Cardiac ventricle fibroblast (primary cell): ENCODE data around the gene RPS25. TPM values are rescaled to one million over a fixed set of nuclear protein-coding genes. Genes with fewer than 3 reads are reported as not detected.

Experiments used
- total RNA-seq: library from RNA; depleted of rRNA; stranded (reverse); fragments of >200 nt; gene quantifications from 2 replicates; pipeline ENCODE4 v1.2.3, GENCODE V29; 2015

The RPS25 gene
- total RNA-seq, result 2,131 and 3,333 TPM in 2 replicates

DNA sequence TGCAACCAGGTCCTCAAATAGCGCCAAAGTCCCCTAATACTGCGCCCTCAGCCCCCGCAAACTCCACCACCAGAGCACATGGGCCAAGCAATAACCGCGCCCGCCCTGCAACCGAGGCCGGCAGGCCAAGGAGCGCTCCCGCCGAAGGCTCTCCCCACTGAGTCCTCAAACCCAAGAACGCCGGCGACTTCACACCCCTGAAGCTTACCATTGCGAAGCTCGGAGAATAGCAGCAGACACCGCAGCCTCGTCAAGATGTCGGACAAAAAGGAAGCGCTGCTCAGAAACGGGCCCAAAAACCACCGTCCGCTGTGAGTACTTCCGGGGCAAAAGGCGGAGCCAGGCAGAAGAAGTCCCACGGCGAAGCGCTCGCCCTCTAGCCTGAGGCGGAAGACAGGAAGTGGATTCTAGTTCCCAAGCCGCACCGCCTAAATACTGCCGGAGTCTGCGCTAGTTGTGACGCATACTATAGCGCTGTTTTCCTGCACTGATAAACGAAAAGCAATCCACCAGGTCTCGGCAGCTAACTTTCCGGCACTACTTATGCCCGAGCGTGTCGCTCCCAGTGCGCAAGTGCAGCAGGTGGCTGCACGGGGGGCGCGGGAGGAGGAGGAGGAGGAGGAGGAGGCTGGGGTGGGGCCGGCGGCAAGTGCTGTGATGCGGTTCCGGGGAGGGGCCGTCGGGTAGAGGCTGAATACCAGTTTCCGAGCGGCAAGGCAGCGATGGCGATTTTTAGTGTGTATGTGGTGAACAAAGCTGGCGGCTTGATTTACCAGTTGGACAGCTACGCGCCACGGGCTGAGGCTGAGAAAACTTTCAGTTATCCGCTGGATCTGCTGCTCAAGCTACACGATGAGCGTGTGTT lies at the start of gene RPS25, which contains the start of gene TRAPPC4:
Gene RPS25, minus strand, starts transcription at position 270 of the 865 bp plus-strand sequence. Its CDS starts 59 bp downstream, at position 211.
Gene TRAPPC4, plus strand, starts transcription at position 693 of the 865 bp plus-strand sequence. Its CDS starts 30 bp downstream, at position 723.

DNA sequence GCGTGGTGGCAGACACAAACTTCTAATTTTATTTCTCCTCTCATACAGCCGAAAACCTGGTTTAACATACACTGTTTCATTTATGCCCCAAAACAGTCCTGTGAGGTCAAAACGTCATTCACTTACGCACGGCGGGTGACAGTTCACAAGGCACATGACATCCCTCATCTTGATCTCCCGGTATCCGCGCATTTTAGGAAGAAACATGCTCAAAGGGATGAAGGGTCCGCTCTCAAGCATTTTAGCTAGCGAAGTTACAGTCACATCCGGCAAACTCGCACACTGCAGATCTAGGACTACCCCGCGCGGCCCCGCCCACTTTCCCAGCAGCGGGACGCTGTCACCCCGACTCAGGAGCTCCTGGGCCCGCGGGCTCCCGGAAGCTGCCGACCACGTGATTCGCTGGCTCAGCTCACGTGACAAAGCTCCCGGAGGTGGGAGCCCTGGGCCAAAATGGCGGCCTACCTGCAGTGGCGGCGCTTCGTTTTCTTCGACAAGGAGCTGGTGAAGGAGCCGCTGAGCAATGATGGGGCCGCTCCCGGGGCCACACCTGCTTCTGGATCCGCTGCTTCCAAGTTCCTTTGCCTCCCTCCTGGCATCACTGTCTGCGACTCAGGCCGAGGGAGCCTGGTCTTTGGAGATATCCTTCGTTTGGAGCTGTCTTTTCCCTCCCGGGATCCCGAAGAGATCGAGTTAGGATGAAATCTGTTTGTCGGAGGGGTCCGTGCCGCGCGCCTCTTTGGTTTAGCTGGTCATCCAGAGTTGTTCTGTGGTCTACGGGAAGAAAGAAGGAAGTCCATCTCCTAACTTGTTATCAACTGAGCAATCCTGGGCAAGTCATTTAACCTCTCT lies 49.5 kb upstream of the RPS25 start, which contains the start of gene VPS11:
Gene VPS11, plus strand, starts transcription at position 448 of the 852 bp plus-strand sequence. Its CDS starts 6 bp downstream, at position 454.

DNA sequence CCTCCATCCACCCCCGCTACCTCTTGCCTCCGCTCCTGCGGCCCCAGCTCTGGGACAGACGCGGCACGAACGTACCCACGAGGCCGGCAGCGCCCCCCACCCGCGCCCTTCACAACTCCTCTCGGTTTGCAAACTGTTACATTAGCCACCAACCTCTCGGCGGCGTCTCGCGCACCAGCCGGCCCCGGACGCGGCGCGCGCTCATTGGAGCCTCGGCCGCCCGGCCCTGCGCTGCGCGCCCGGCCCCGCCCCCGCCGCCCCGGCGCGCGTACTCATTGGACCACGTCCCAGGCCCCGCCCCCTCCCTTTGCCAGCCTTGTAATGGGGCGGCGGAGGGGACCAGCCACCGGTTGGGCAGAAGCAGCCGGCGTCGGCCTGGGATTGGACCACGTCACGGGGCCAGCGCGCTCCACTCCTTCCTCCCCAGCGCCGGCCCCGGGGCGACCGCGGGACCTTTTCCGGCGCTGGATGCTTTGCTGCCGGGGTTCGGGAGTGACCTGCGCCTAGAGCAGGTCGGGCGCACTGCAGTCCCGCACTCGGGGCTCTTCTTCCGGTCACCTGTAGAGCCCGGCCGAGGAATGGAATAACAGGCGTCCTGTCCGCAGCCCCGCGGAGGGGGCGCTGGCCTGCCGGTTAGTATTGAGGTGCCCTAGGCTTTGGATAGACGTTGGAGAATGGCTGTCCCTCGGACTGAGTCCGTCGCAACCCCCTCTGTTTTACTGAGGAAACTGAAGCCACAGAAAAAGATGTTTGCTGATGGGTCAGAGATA lies 39.0 kb upstream of the RPS25 start, which contains the start of gene HYOU1:
Gene HYOU1, minus strand, starts transcription at position 206 of the 770 bp plus-strand sequence. CDS start 1,045 bp downstream, outside the sequence.

DNA sequence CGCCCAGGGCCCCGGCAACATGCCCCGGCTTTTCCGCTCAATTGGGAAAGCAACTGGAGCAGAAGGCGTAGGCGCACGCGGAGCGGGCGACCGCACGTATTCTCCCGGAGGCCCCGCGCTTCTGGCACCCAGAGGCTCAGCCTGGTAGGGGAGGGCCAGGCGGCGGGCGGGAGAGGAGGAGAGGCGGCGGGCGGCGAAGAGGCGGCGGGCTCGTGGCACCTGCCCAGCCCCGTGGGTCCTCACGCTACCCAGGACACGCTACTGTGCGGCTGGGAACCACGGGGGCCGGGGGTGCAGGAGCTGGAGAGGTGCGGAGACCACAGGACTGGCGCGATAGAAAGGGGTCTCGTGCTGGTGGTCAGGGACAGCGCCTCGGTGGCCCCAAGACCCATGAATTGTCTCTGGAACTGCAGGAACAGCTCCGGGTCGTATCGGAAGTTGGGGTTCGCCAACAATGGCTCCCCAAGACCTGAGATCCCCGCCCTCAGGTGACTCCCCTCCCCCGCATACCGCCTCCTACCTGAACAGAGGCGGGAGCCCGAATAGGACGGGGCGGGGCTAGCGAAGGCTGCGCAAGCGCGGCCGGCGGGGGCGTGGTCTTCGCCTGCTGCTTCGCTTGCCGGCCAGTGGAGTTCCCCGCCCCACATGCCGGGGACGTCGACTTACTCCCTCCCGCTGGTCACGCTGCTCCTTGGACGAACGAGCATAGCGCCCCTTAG lies 12.3 kb upstream of the RPS25 start, which contains the start of gene SLC37A4:
Gene SLC37A4, minus strand, starts transcription at position 549 of the 719 bp plus-strand sequence.

DNA sequence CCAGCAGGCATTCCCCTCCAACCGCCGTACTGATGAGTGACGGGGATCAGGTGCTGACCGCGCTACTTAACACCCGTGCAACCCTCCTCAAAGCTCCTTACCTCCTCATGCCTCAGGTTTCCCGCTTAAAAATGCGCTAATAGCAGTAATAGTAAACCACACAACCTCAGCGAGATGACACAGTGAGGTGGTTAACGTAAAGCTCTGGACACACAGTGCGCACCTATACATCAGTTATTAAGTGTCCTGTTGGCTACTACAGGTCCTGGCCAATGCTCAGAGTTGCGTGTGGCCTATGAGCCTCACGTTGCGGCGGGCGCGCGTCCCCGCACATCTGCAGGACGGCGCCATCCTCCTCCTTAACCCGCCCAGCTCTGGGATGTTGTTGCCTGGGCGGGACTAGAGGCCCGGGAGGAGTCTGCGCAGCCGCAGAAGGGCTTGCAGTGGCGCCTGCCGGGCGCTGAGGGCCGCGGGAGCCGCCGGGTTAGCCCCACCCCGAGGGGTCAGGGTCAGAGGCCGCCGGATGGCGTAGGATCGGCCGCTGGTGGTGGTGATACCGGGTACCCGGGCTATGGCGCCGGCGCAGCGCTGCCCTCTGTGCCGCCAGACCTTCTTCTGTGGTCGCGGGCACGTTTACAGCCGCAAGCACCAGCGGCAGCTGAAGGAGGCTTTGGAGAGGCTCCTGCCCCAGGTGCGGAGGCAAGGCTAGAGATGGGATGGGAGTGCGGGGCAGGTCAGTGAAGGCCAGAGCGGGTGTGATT lies 20.3 kb downstream of the RPS25 start, which contains the start of gene CENATAC:
Gene CENATAC, plus strand, starts transcription at position 512 of the 761 bp plus-strand sequence. Its CDS starts 60 bp downstream, at position 572.

DNA sequence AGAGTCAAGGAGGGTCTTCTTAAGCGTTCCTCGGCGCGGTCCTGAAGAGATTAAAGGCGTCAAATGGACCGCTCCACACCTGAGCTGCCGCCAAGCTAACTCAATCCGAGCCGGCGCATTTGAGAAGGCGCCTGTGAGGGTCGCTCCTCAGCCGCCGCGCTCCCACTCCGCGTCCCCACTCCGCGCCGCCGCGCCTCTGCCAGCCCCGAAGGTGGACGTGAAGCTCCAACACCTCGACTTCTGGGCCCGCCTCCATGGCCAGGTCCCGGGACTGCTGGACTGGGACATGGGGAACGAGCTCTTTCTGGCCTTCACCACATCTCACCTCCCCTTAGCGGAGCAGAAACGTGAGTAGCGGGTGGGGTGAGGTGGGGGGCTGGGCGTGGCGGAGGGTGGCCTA lies 46.5 kb downstream of the RPS25 start, which contains the start of gene FOXR1:
Gene FOXR1, plus strand, starts transcription at position 116 of the 400 bp plus-strand sequence. Its CDS starts 171 bp downstream, at position 287.

Other genes with a start within 250 kb of the RPS25 start
- gene DDX6, start 227.2 kb downstream of the RPS25 start, total RNA-seq, result 71.2 and 82.4 TPM in 2 replicates
- gene CXCR5, start 134.5 kb downstream of the RPS25 start, total RNA-seq, result not detected in 2 replicates
- 41.5 and 57.4 TPM in 2 replicates for gene BCL9L, start 92.4 kb downstream of the RPS25 start, total RNA-seq
- not detected in 2 replicates for gene UPK2, start 62.0 kb downstream of the RPS25 start, total RNA-seq
- not detected in 2 replicates for gene FOXR1, start 46.6 kb downstream of the RPS25 start, total RNA-seq
- gene CENATAC, start 20.2 kb downstream of the RPS25 start, total RNA-seq, result 5.7 and 16.8 TPM in 2 replicates
- 76.9 and 85.3 TPM in 2 replicates for gene TRAPPC4, start 423 bp upstream of the RPS25 start, total RNA-seq
- gene SLC37A4, start 12.5 kb upstream of the RPS25 start, total RNA-seq, result 12.2 and 12.8 TPM in 2 replicates
- 79.2 and 89.9 TPM in 2 replicates for gene HYOU1, start 38.9 kb upstream of the RPS25 start, total RNA-seq
- 25.2 and 25.4 TPM in 2 replicates for gene VPS11, start 49.5 kb upstream of the RPS25 start, total RNA-seq
- 9.6 and 13.2 TPM in 2 replicates for gene HMBS, start 66.5 kb upstream of the RPS25 start, total RNA-seq
- gene DPAGT1, start 83.5 kb upstream of the RPS25 start, total RNA-seq, result 20.3 and 30.8 TPM in 2 replicates
- 3.9 and 4.6 TPM in 2 replicates for gene C2CD2L, start 89.0 kb upstream of the RPS25 start, total RNA-seq
- gene HINFP, start 103.2 kb upstream of the RPS25 start, total RNA-seq, result 8.8 and 9.4 TPM in 2 replicates
- 0.10 and 0.31 TPM in 2 replicates for gene ABCG4, start 130.7 kb upstream of the RPS25 start, total RNA-seq
- 17.7 and 20.2 TPM in 2 replicates for gene NLRX1, start 150.4 kb upstream of the RPS25 start, total RNA-seq
- not detected in 2 replicates for gene NHERF4, start 167.1 kb upstream of the RPS25 start, total RNA-seq
- 6.3 and 7.1 TPM in 2 replicates for gene CBL, start 188.0 kb upstream of the RPS25 start, total RNA-seq